ENCODE measurements around the gene OLFML2A.
"Not testable (repeated sequence)": the region's sequence is repeated elsewhere in the genome, so short reads cannot be mapped to it uniquely, and the experiment has no call there.

- not testable (repeated sequence) for TF ChIP-seq CTCF (conservative IDR thresholded peaks at IDR 0.05; ENCODE audit: low read length); EZH2phosphoT487 (IDR thresholded peaks at IDR 0.05; ENCODE audit: borderline replicate concordance)
Observed at GRCh38 chr9:124738075-124738474, 38.9 kb upstream of the OLFML2A start.
